ENCODE measurements around the gene PTPN6. TPM values are rescaled to one million over a fixed set of nuclear protein-coding genes. Genes with fewer than 3 reads are reported as not detected.

The PTPN6 gene
- total and polyA plus RNA-seq, 2 of the 4 experiments (the other 2 are of a cell fraction), result under 0.01 to 0.14 TPM

GRCh38 chr12:6978611-6979011 lies 27.5 kb downstream of the PTPN6 start:
- 100% methylated on average over 2 of the region's 3 CpGs; no CpG with 5 or more reads in 1 of the 2 experiments for WGBS, 2 experiments (ENCODE audit: extremely low coverage in 2 of 2, insufficient read length in 1 of 2)
- Histone ChIP-seq H3K36me3 (ENCODE audit: control insufficient read depth, insufficient read depth, low read length) (peaks cover 69% of the 10 kb centered on the region), H3K27ac (ENCODE audit: insufficient read depth, low read length) (no peak overlapping the region), H3K23ac (ENCODE audit: low read depth, low read length) (no peak overlapping the region), H2BK120ac (ENCODE audit: low read depth, low read length) (no peak overlapping the region), H2BK20ac (ENCODE audit: low read depth, low read length) (no peak overlapping the region), H2AFZ (replicated peaks; ENCODE audit: low read length, poor library complexity) (no peak overlapping the region), H3K9me1 (ENCODE audit: insufficient read depth, low read length) (peaks cover 3% of the 10 kb centered on the region; the same call in 1 of the 2 replicates), H3K14ac (replicated peaks; ENCODE audit: low read depth, low read length) (no peak overlapping the region), H2AK9ac (replicated peaks; ENCODE audit: low read depth, low read length, poor library complexity) (no peak overlapping the region), H2AK5ac (ENCODE audit: low read depth, low read length) (no peak overlapping the region), H3K4me2 (ENCODE audit: low read depth, low read length) (no peak overlapping the region), H4K91ac (ENCODE audit: insufficient read depth, low read depth, low read length) (no peak overlapping the region), H4K5ac (ENCODE audit: low read depth, low read length) (no peak overlapping the region), H3K4me1 (ENCODE audit: control insufficient read depth, insufficient read depth, low read length) (no peaks in the 10 kb centered on the region), H3K9me3 (ENCODE audit: control insufficient read depth, insufficient read depth, low read length) (no peaks in the 10 kb centered on the region), H3K79me1 (ENCODE audit: low read depth in 1 of 2, low read length in 2 of 2) (peaks cover 10 to 21% of the 10 kb centered on the region in 2 experiments), H4K8ac (ENCODE audit: low read depth in 2 of 2, low read length in 2 of 2) (no peak overlapping the region), H3K4me3 (ENCODE audit: insufficient read depth, low read depth, low read length) (no peak overlapping the region), H3K56ac (ENCODE audit: extremely low read depth, insufficient read depth, low read length) (no peak overlapping the region), H3K27me3 (ENCODE audit: control insufficient read depth, insufficient read depth, low read length) (no peaks in the 10 kb centered on the region), H2BK5ac (ENCODE audit: low read depth, low read length, poor library complexity, severe bottlenecking) (no peak overlapping the region), H3K4ac (ENCODE audit: low read depth, low read length) (no peak overlapping the region), H2BK15ac (ENCODE audit: low read depth, low read length) (no peak overlapping the region), H4K20me1 (ENCODE audit: insufficient read depth, low read length) (no peaks in the 10 kb centered on the region), H3K18ac (ENCODE audit: low read depth, low read length) (no peak overlapping the region), H3K9ac (ENCODE audit: low read depth, low read length) (no peak overlapping the region)
- in situ Hi-C loops (cut with MboI; ENCODE audit: low sequenced_read_pairs) (no loop called here), intact Hi-C loops (cut with micrococcal nuclease) (no loop called here), dilution Hi-C loops (cut with HindIII; ENCODE audit: low sequenced_read_pairs, unreplicated experiment) (no loop called here)
- DNase-seq, result no peak
- BruUV-seq (replicated peaks), result no TSS peak
- ATAC-seq (ENCODE audit: low read depth), result no peak
- CTCF ChIA-PET, result no interaction called here
- POLR2A ChIA-PET (ENCODE audit: unreplicated experiment), result no interaction called here
- TF ChIP-seq RCOR1 (IDR thresholded peaks at IDR 0.05; ENCODE audit: insufficient replicate concordance, low read length) (no peak), CHD1 (IDR thresholded peaks at IDR 0.05; ENCODE audit: low read depth, low read length) (no peak), CEBPB (IDR thresholded peaks at IDR 0.05; ENCODE audit: low read depth, low read length) (no peak), MAZ (IDR thresholded peaks at IDR 0.05; ENCODE audit: borderline replicate concordance, low read depth, low read length) (no peak), MAFK (IDR thresholded peaks at IDR 0.05; ENCODE audit: low read depth, low read length) (no peak), MXI1 (IDR thresholded peaks at IDR 0.05; ENCODE audit: borderline replicate concordance, low read depth, low read length) (no peak), NFE2L2 (IDR thresholded peaks at IDR 0.05; ENCODE audit: low read depth, low read length) (no peak), FOS (IDR thresholded peaks at IDR 0.05; ENCODE audit: low read depth, low read length) (no peak), CTCF (conservative IDR thresholded peaks at IDR 0.05; ENCODE audit: low read depth, low read length) (no peak), POLR2A (IDR thresholded peaks at IDR 0.05; ENCODE audit: low read depth, low read length) (no peak), USF2 (IDR thresholded peaks at IDR 0.05; ENCODE audit: low read depth, low read length) (no peak), SMC3 (IDR thresholded peaks at IDR 0.05; ENCODE audit: low read depth, low read length) (no peak), RAD21 (IDR thresholded peaks at IDR 0.05; ENCODE audit: low read length) (no peak), BHLHE40 (IDR thresholded peaks at IDR 0.05; ENCODE audit: low read depth, low read length) (no peak), ELK1 (IDR thresholded peaks at IDR 0.05; ENCODE audit: borderline replicate concordance, low read depth, low read length) (no peak), RFX5 (IDR thresholded peaks at IDR 0.05; ENCODE audit: low read depth, low read length) (no peak)
